K562 (cell line): Measurements from ENCODE around the gene CTRB1. TPM values are rescaled to one million over a fixed set of nuclear protein-coding genes. Genes with fewer than 3 reads are reported as not detected.

Experiments
- ATAC-seq: fragments of 200-7000 bp; cut with Tn5 transposase; 3 replicates; pipeline ENCODE4 v1.9.1; 2020; ENCODE audit warnings: moderate library complexity
- BruUV-seq: library from RNA; stranded (reverse); fragments of 400-500 nt; replicated peaks from 2 replicates; lab custom pipeline; 2021; lab: Mats Ljungman, UMichigan
- CTCF ChIA-PET: fragments of 300-600 bp; formaldehyde crosslinking; extraction: SDS; loops from one replicate; lab custom pipeline; 2021; ENCODE audit warnings: low intra/inter-chr PET ratio; lab: Yijun Ruan, JAX
- POLR2A ChIA-PET: fragments of 300-600, 350-650 bp; sonication (Branson Sonifier 250); formaldehyde crosslinking; extraction: SDS; loops from one replicate; lab custom pipeline; 2021; ENCODE audit warnings: antibody characterized with exemption, inconsistent platforms; lab: Yijun Ruan, JAX
- DNase-seq, 4 experiments: peaks; one replicate each; pipeline versions ENCODE4 v3.0.0 to v3.0.0-alpha.2; 2011 to 2018; ENCODE audit warnings: low spot score in 3 of 4, mixed read lengths in 3 of 4; ENCODE audit errors: extremely low read depth in 1 of 4
- FAIRE-seq: peaks from 2 replicates; lab custom pipeline; 2011; peaks lifted over from hg19 to GRCh38; lab: Jason Lieb, UNC
- H2AFZ ChIP-seq: 2 replicates; pipeline ENCODE4 v1.6.0; 2011; ENCODE audit warnings: low read depth, low read length, control low read depth, inconsistent platforms
- H3K27ac ChIP-seq: fragments of 200-600 bp; 3 replicates; pipeline ENCODE4 v1.8.0; 2011; ENCODE audit warnings: low read depth, mild to moderate bottlenecking, control low read depth, inconsistent platforms, low read length, moderate library complexity, mixed read lengths; ENCODE audit errors: extremely low read depth
- H3K27me3 ChIP-seq, 2 experiments: fragments of 300-600 bp in 1 of 2; 2 replicates in 1 of 2; 3 replicates in 1 of 2; pipeline versions ENCODE4 v1.6.0 to v1.8.0; 2011; ENCODE audit warnings: inconsistent platforms in 2 of 2, low read length in 2 of 2, mild to moderate bottlenecking in 1 of 2, mixed read lengths in 1 of 2, moderate library complexity in 1 of 2; ENCODE audit not compliant: control insufficient read depth in 2 of 2, insufficient read depth in 2 of 2
- H3K36me3 ChIP-seq: fragments of 300-600 bp; 3 replicates; pipeline ENCODE4 v1.8.0; 2011; ENCODE audit warnings: mild to moderate bottlenecking, low read length, inconsistent platforms; ENCODE audit not compliant: control insufficient read depth, insufficient read depth
- H3K4me1 ChIP-seq, 2 experiments: fragments of 200-600 bp in 1 of 2; replicated peaks in 1 of 2; 2 replicates in 1 of 2; 3 replicates in 1 of 2; pipeline versions ENCODE4 v1.5.1 to v1.8.0; 2011; ENCODE audit warnings: inconsistent platforms in 2 of 2, low read length in 2 of 2, mild to moderate bottlenecking in 1 of 2, mixed read lengths in 1 of 2, moderate library complexity in 1 of 2; ENCODE audit not compliant: control insufficient read depth in 2 of 2, insufficient read depth in 2 of 2
- H3K4me2 ChIP-seq: 2 replicates; pipeline ENCODE4 v1.6.1; 2011; ENCODE audit warnings: low read length, control low read depth, inconsistent platforms, mixed read lengths; ENCODE audit not compliant: insufficient read depth
- H3K4me3 ChIP-seq: fragments of 200-600 bp; sonication (generic), shearing (Covaris generic); 2 replicates; pipeline ENCODE4 v1.5.1; 2016; ENCODE audit warnings: control low read depth, inconsistent platforms
- H3K79me2 ChIP-seq: fragments of 200-600 bp; 3 replicates; pipeline ENCODE4 v1.8.0; 2011; ENCODE audit warnings: low read length, inconsistent platforms; ENCODE audit not compliant: control insufficient read depth, insufficient read depth
- H3K9ac ChIP-seq, 2 experiments: 2 replicates each; pipeline versions ENCODE4 v1.6.0 to v1.6.1; 2011; ENCODE audit warnings: low read depth in 2 of 2, low read length in 2 of 2, control low read depth in 1 of 2, inconsistent platforms in 1 of 2, mild to moderate bottlenecking in 1 of 2, mixed read lengths in 1 of 2; ENCODE audit not compliant: insufficient read depth in 1 of 2
- H3K9me1 ChIP-seq: one replicate; pipeline ENCODE4 v1.6.0; 2011; ENCODE audit warnings: inconsistent platforms, mild to moderate bottlenecking, low read length, moderate library complexity; ENCODE audit not compliant: control insufficient read depth, insufficient read depth
- H3K9me3 ChIP-seq: replicated peaks from 2 replicates; pipeline ENCODE4 v1.5.1; 2011; ENCODE audit warnings: low read depth, low read length, inconsistent platforms; ENCODE audit not compliant: control insufficient read depth, insufficient read depth
- H4K20me1 ChIP-seq: replicated peaks from 2 replicates; pipeline ENCODE4 v1.6.1; 2011; ENCODE audit warnings: low read length, inconsistent platforms, mixed read lengths; ENCODE audit not compliant: control insufficient read depth, insufficient read depth
- CBX2 ChIP-seq: fragments of 200-600 bp; sonication (generic); IDR thresholded peaks from one replicate; pipeline ENCODE4 v1.6.1; 2012; ENCODE audit warnings: mild to moderate bottlenecking, low read length, inconsistent platforms; ENCODE audit not compliant: insufficient read depth, poor library complexity, severe bottlenecking
- NUFIP1 ChIP-seq: fragments of 450-650 bp; IDR thresholded peaks from 2 replicates; pipeline ENCODE4 v1.6.1; 2018; ENCODE audit not compliant: partially characterized antibody
- PHF8 ChIP-seq: fragments of 200-600 bp; sonication (generic); IDR thresholded peaks from 2 replicates; pipeline ENCODE4 v1.6.1; 2012; ENCODE audit warnings: mixed run types, mild to moderate bottlenecking, inconsistent platforms, low read length, moderate library complexity, borderline replicate concordance
- PHTF2 ChIP-seq: fragments of 250-450 bp; sonication (Bioruptor Pico); IDR thresholded peaks from 2 replicates; pipeline ENCODE4 v1.5.0; 2021; ENCODE audit warnings: mild to moderate bottlenecking
- RBFOX2 ChIP-seq: fragments of 200-400 bp; formaldehyde crosslinking; IDR thresholded peaks from 2 replicates; pipeline ENCODE4 v1.6.1; 2017; ENCODE audit warnings: low read depth, mild to moderate bottlenecking, low read length, moderate library complexity
- SIN3B ChIP-seq: fragments of 450-650 bp; IDR thresholded peaks from 2 replicates; pipeline ENCODE4 v1.6.1; 2017; ENCODE audit warnings: low read depth, mild to moderate bottlenecking, moderate library complexity
- SMAD4 ChIP-seq: fragments of 250-450 bp; sonication (Bioruptor Pico); conservative IDR thresholded peaks from 2 replicates; pipeline ENCODE4 v1.8.0; 2021; ENCODE audit warnings: inconsistent platforms, mild to moderate bottlenecking, moderate library complexity
- SRSF9 ChIP-seq: fragments of 200-400 bp; formaldehyde crosslinking; IDR thresholded peaks from 2 replicates; pipeline ENCODE4 v1.6.1; 2017; ENCODE audit warnings: low read depth, low read length, borderline replicate concordance
- TAF1 ChIP-seq: IDR thresholded peaks from 2 replicates; pipeline ENCODE4 v1.6.1; 2011; ENCODE audit warnings: mild to moderate bottlenecking, low read length, moderate library complexity; ENCODE audit not compliant: insufficient read depth, control insufficient read depth, severe bottlenecking; ENCODE audit errors: extremely low read depth
- WGBS: fragments of 100-300 bp; shearing (Covaris generic); methylation state at CpG from one replicate; pipeline ENCODE4 v1.1.6; 2016; ENCODE audit warnings: low coverage, mixed read lengths; ENCODE audit not compliant: insufficient coverage; ENCODE audit errors: missing lambda C conversion rate; 5-methylcytosine and 5-hydroxymethylcytosine counted together
- in situ Hi-C: fragments of 300-500 bp; cut with MboI; formaldehyde crosslinking; loops from 4 replicates; pipeline ENCODE4 v1.15.0; 2018; ENCODE audit warnings: inconsistent platforms, mixed read lengths
- intact Hi-C: fragments of 100-400 bp; cut with micrococcal nuclease; formaldehyde crosslinking; loops from 2 replicates; pipeline ENCODE4 v1.14.2; 2022
- polyA plus RNA-seq, 8 experiments: library from polyadenylated mRNA; depleted of rRNA in 4 of 8; stranded (reverse) in 5 of 8; unstranded in 3 of 8; fragments of >200 nt; fragmentation: Nextera tagmentation in 2 of 8; fragmentation: Illumina TruSeq in 1 of 8; extraction: Ambion mirVana in 2 of 8; extraction: Trizol in 1 of 8; gene quantifications; 2 replicates each; pipeline versions ENCODE4 v1.2.1 to v1.2.3, GENCODE V29; 2011 to 2014; ENCODE audit warnings: inconsistent platforms in 1 of 8, missing spikeins in 1 of 8
- total RNA-seq, 7 experiments: library from RNA; depleted of rRNA in 6 of 7; stranded (reverse); fragments of >200 nt in 6 of 7; fragmentation: Illumina TruSeq in 2 of 7; extraction: Trizol in 2 of 7; gene quantifications; 2 replicates each; pipeline versions ENCODE4 v1.2.1 to v1.2.3, GENCODE V29; 2011 to 2021; ENCODE audit warnings: low replicate concordance in 1 of 7
- TF ChIP-seq, protein P1 (sequence below), 2 experiments: IDR thresholded peaks; 2 replicates each; pipeline ENCODE4 v1.6.1; 2011; ENCODE audit warnings: borderline replicate concordance in 1 of 2, control low read depth in 1 of 2, low read depth in 1 of 2, low read length in 1 of 2, mild to moderate bottlenecking in 1 of 2, mixed read lengths in 1 of 2, moderate library complexity in 1 of 2; ENCODE audit not compliant: insufficient read depth in 1 of 2, insufficient read length in 1 of 2, poor library complexity in 1 of 2, severe bottlenecking in 1 of 2; ENCODE audit errors: extremely low read depth in 1 of 2
- TF ChIP-seq, protein P2 (sequence below): IDR thresholded peaks from 2 replicates; pipeline ENCODE4 v1.6.1; 2011; ENCODE audit warnings: borderline replicate concordance, low read depth, mild to moderate bottlenecking, moderate library complexity, low read length; ENCODE audit not compliant: insufficient read depth, poor library complexity, severe bottlenecking
- TF ChIP-seq, protein P3 (sequence below): fragments of 450-650 bp; formaldehyde crosslinking; conservative IDR thresholded peaks from 2 replicates; pipeline ENCODE4 v1.4.0; 2022; ENCODE audit warnings: mild to moderate bottlenecking, missing genetic modification characterization

CTRB1 gene
- total and polyA plus RNA-seq, 9 of the 15 experiments (the other 6 are each of a cell fraction or from before 2014, with no cell fraction given) = 2.3 TPM; not detected in 8

DNA sequence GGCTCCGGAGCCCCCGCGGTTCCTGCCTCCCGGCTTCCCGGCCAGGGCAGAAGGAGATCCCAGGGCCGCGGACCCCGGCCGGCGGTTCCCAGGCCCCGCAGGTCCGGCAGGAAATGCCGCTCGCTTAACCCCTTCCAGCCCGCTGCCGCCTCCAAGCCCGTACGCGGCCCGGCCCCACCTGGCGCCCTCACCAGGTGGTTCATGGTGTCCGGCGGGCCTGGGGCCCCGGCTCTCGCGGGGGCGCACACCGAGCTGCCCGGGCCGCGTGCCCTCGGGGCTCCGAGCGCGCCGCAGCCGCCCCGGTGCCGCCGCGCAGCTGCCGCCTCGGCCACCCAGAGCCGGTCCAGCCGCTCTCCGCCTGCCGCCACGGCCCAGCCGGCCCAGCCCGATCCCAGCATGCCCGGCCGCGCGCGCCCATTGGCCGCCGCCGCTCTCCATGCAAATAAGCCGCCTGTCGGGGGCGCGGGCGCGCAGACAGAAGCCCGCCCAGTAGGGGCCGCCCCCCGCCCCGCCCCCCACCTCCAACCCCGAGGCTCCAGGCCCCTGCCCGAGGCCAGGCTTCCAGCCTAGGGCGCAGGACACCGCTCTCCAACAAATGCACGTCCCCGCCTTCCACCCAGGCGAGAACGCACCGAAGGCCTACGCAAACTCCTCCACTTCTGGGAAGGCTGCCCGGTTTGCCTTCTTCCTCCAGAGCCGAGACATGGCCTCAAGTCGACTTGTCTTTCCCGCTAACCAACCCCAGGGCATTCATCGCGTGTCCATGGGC lies 32.7 kb downstream of the CTRB1 start, which contains the start of gene BCAR1:
TSS of gene BCAR1 (minus strand) at position 345 of the 769 bp plus-strand sequence. CDS start at position 203, 142 bp downstream.
- no TSS peak for BruUV-seq
- peak; percentile 71 for FAIRE-seq
- intact Hi-C loops = loop anchor here (5.0 kb wide), 2 partner anchors 71 to 136 kb away; no protein-coding TSS in a partner anchor
- TF ChIP-seq NUFIP1 (no peak), SRSF9 (no peak), PHF8 (peak; percentile 58; the same call in 1 of the 2 replicates), SIN3B (peak; percentile 62), RBFOX2 (peak; percentile 64), SMAD4 (CRISPR knock-in tag) (peak; percentile 72), TAF1 (peak; percentile 54), PHTF2 (no peak), CBX2 (no peak)
- TF ChIP-seq, protein P1, sequence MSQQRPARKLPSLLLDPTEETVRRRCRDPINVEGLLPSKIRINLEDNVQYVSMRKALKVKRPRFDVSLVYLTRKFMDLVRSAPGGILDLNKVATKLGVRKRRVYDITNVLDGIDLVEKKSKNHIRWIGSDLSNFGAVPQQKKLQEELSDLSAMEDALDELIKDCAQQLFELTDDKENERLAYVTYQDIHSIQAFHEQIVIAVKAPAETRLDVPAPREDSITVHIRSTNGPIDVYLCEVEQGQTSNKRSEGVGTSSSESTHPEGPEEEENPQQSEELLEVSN (IDR thresholded peaks at IDR 0.05; ENCODE audit: borderline replicate concordance in 1 of 2, extremely low read depth in 1 of 2, insufficient read depth in 1 of 2, insufficient read length in 1 of 2, low read depth in 1 of 2, low read length in 1 of 2, poor library complexity in 1 of 2, severe bottlenecking in 1 of 2) = peak; percentile 24 to 81
- TF ChIP-seq, protein P2, sequence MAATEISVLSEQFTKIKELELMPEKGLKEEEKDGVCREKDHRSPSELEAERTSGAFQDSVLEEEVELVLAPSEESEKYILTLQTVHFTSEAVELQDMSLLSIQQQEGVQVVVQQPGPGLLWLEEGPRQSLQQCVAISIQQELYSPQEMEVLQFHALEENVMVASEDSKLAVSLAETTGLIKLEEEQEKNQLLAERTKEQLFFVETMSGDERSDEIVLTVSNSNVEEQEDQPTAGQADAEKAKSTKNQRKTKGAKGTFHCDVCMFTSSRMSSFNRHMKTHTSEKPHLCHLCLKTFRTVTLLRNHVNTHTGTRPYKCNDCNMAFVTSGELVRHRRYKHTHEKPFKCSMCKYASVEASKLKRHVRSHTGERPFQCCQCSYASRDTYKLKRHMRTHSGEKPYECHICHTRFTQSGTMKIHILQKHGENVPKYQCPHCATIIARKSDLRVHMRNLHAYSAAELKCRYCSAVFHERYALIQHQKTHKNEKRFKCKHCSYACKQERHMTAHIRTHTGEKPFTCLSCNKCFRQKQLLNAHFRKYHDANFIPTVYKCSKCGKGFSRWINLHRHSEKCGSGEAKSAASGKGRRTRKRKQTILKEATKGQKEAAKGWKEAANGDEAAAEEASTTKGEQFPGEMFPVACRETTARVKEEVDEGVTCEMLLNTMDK = peak; percentile 45
- TF ChIP-seq, protein P3, sequence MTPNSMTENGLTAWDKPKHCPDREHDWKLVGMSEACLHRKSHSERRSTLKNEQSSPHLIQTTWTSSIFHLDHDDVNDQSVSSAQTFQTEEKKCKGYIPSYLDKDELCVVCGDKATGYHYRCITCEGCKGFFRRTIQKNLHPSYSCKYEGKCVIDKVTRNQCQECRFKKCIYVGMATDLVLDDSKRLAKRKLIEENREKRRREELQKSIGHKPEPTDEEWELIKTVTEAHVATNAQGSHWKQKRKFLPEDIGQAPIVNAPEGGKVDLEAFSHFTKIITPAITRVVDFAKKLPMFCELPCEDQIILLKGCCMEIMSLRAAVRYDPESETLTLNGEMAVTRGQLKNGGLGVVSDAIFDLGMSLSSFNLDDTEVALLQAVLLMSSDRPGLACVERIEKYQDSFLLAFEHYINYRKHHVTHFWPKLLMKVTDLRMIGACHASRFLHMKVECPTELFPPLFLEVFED (CRISPR knock-in tag) = no peak

More for the DNA sequence above, 32.7 kb downstream of the CTRB1 start, which contains the start of gene BCAR1:
- Histone ChIP-seq H4K20me1 (peaks cover 38% of the 10 kb centered on the region), H2AFZ (peak within 1 kb of the TSS; percentile 90), H3K36me3 (no peaks in the 10 kb centered on the region), H3K9me3 (no peaks in the 10 kb centered on the region), H3K4me1 (peaks cover 12 to 75% of the 10 kb centered on the region in 2 experiments; a peak in 3 of 5 replicates), H3K27me3 (no peaks in the 10 kb centered on the region), H3K9me1 (peaks cover 6% of the 10 kb centered on the region), H3K9ac (peak within 1 kb of the TSS; percentile 70 to 96), H3K27ac (peak within 1 kb of the TSS; percentile 82; the same call in 2 of the 3 replicates), H3K4me2 (peak within 1 kb of the TSS; percentile 81), H3K4me3 (peak within 1 kb of the TSS; percentile 84), H3K79me2 (peaks cover 32% of the 10 kb centered on the region)
- WGBS = 5% methylated on average over 42 of the region's 84 CpGs
- in situ Hi-C loops = no loop called here
- DNase-seq (peak; percentile 92 to 96 (median 95)), ATAC-seq (peak; percentile 91)
- ChIA-PET POLR2A (interaction anchor here (0.9 kb wide), 1 partner anchor 12 kb away, joined by 4 read pairs; no protein-coding TSS in a partner anchor), CTCF (interaction anchor here (0.7 to 1.1 kb wide), 3 partner anchors 135 to 265 kb away, joined by 3 to 5 read pairs (median 3); no protein-coding TSS in a partner anchor)
